ENCODE measurements around the gene PTGR2.
"Not testable (repeated sequence)": the region's sequence is repeated elsewhere in the genome, so short reads cannot be mapped to it uniquely, and the experiment has no call there.

PTGR2 gene

GRCh38 chr14:73833530-73834260 lies 17.9 kb upstream of the PTGR2 start:
- no peak for DNase-seq

DNA sequence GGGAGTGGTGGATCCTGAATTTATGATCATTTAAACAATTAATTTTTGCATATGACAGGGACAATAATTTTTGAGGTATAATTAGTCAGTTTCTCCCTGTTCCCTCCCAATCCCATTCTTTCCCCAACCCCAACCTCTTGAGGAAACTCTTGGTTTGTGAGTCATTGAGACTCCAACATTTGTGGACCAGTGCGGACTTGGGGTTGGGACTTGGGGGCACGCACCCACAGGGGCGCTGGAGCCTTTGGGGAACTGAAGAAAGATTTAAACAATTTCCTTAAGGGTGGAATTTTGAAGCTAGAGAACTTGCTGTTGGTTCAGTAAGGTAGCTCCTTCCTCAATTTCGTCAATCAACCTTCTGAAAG lies 17.4 kb upstream of the PTGR2 start:
- DNase-seq, result no peak

GRCh38 chr14:73838293-73839034 lies 13.2 kb upstream of the PTGR2 start:
- DNase-seq, result not testable (repeated sequence)

DNA sequence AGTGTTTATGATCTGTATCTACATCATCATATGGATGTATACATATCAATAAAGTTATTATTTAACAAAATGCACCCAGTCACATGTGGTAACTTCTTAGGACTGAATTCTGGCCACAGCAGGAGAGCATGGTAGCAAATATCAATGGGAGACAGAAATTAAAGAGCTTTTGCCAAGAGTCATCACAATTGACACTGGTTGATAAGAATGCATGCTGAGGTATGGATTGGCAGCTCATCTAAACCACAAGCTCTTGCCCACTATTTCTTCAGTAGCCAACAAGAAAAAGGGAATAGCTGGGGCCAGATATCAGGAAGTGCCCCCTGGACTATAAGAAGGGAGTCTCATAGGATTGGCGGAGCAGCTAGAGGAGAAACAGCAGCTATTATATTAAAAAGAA lies 9.4 kb upstream of the PTGR2 start:
- DNase-seq, result no peak

- DNase-seq, result no peak
Measured at GRCh38 chr14:73842851-73843250, 8.8 kb upstream of the PTGR2 start.

DNA sequence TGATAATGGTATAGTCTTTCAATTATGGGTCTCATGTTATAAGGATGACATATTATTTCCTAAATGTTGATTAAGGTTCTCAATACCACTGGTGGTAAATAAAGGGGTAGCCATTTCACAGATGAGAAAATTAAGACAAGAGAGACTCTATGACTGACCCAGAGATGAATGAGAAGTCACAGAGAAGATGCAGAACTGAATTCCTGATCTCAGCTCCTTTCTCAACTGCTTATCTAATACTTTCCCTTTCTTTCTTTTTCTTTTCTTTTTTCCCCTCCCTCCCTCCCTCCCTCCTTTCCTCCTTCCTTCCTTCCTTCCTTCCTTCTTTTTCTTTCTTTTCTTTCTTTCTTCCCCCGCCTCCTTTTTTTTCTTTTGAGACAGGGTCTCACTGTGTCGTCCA lies 8.3 kb upstream of the PTGR2 start:
- DNase-seq, result no peak

DNA sequence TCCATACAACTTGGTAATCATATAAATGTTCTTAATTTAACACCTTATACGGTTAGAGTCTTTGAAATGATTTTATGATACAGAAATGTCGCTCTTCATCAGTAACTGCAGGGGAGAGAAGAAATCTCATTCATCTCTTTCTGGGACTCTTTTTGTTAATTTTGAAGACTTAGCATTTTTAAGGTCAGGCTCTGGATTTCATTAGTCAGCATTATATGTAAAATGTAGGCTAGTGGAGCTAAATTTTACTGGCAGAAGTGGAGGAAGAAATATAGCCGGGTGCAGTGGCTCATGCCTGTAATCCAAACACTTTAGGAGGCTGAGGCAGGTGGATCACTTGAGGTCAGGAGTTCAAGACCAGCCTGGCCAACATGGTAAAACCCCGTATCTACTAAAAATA lies 4.7 kb upstream of the PTGR2 start:
- DNase-seq, result no peak

- DNase-seq, result no peak
Measured at GRCh38 chr14:73851000-73851399, 631 bp upstream of the PTGR2 start.

GRCh38 chr14:73859145-73859544 lies 7.5 kb downstream of the PTGR2 start:
- DNase-seq, result no peak

GRCh38 chr14:73861073-73861472 lies 9.4 kb downstream of the PTGR2 start:
- DNase-seq, result no peak

- DNase-seq, result no peak
Measured at GRCh38 chr14:73862480-73862879, 10.8 kb downstream of the PTGR2 start.

DNA sequence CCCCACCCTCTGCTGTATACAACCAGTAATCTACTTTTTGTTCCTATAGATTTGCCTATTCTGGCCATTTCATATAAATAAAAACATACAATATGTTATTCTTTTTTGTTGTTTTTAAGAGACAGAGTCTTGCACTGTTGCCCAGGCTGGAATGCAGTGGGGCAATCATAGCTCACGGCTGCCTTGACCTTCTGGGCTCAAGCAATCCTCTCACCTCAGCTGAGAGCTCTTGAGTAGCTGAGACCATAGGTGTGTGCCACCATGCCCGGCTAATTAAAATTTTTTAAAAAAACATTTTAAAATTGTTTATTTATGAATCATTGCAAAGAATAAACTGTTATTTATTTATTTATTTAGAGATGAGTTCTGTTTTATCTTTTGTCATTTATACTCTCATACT lies 11.6 kb downstream of the PTGR2 start:
- no peak for DNase-seq

DNA sequence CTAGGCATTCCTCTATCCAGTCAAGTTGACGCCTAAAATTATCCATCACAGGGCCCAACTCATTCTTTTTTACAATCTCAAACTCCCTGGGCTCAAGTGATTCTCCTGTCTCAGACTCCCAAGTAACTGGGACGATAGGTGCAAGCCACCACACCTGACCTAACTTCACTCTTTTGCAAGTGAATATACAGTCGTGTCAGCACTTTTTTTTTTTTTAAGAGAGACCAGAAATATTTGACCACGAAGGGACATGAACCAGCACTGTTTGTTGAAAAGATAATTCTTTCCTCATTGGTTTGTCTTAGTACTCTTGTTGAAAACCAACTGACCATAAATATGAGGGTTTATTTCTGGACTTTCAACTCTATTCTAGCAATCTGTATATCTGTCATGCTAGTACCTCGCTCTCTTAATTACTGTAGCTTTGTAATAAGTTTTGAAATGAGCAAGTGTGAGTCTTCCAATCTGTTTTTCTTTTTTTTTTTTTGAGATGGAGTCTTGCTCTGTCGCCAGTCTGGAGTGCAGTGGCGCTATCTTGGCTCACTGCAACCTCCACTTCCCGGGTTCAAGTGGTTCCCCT lies 14.0 kb downstream of the PTGR2 start:
- no peak for DNase-seq

GRCh38 chr14:73869754-73870153 lies 18.1 kb downstream of the PTGR2 start:
- DNase-seq, result not testable (repeated sequence)

DNA sequence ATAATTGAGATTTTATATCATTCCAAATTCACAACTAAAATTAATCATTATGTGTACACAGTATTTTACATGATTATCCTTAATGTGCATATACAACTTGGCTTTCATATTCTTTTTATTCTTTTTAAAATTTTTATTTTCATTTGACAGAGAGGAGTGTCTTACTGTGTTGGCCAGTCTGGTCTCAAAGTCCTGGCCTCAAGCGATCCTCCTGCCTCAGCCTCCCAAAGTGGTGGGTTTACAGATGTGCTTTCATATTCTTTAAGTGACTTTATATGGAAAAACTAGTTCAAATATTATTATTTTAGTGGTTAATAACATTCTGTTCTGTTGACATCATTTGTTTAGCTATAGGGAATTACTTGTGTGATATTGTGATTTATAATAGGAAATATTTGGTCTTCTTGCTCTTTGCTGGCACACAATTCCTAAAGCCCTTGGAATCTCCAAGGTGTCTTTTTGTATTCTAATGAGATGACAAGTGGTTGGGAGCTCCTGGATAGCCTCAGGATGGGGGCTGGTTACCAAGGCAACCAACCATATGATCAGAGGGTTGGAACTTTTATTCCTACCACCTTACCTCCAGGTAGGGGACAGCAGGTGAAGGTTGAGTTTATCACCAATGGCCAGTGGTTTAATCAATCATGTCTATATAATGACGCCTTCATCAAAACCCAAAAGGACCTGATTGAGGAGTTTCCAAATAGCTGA lies 19.0 kb downstream of the PTGR2 start:
- no peak for DNase-seq

DNA sequence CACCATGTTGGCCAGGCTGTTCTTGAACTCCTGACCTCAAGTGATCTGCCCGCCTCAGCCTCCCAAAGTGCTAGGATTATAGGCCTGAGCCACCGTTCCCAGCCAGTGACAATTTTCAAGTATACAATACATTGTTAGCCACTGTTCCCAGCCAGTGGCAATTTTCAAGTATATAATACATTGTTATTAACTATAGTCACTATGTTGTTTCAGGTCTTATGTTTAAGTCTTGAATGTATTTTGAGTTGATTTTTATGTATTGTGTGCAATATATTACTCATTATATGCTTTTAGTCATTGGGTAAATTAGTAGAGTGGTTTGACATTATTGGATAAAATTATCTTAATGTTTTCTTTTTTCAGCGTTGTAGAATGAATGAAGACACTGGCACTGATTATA lies 22.0 kb downstream of the PTGR2 start:
- DNase-seq, result no peak

GRCh38 chr14:73877790-73878189 lies 26.2 kb downstream of the PTGR2 start:
- no peak for DNase-seq

- DNase-seq, result no peak
Measured at GRCh38 chr14:73878436-73878835, 26.8 kb downstream of the PTGR2 start.

DNA sequence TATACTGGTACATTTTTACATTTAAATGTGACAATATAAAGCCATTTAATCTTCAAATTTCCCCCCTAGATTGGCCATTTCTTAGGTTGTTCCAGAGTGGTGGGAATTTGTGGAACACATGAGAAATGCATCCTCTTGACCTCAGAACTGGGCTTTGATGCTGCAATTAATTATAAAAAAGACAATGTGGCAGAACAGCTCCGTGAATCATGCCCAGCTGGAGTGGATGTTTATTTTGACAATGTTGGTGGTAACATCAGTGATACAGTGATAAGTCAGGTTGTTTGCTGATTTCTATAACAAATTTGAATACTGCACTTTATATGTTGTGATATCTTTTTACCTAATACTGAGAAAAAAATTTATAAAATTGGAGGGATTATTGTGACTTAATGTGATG lies 27.4 kb downstream of the PTGR2 start:
- no peak for DNase-seq

DNA sequence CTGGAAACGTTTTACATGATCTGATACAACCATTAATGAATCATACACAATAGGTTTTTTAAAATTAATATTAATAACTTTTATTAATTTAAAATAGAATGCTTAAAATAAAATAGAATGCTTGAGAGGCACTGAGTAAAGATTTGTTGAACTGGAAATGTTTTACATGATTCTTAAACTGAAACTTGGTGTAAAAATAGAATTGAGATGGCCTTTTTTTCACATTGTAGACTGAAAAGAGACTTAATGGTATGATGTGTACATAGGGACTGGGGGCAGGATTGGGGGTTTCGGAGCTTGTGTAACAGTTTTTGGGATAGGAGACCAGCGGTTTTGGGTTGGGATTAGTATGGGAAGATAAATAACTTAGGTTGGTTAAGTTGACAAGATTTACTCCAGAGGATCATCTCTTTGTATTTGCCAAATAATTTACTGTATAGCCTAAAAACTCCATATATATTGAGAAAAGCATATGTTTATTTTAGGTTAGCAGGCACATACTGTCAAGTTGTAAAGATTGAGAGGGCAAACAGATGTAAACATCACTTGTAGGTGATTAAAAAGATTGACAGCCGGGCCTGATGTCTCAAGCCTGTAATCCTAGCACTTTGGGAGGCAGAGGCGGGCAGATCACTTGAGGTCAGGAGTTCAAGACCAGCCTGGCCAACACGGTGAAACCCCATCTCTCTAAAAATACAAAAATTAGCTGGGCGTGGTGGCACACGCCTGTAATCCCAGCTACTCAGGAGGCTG lies 33.0 kb downstream of the PTGR2 start:
- DNase-seq, result no peak

DNA sequence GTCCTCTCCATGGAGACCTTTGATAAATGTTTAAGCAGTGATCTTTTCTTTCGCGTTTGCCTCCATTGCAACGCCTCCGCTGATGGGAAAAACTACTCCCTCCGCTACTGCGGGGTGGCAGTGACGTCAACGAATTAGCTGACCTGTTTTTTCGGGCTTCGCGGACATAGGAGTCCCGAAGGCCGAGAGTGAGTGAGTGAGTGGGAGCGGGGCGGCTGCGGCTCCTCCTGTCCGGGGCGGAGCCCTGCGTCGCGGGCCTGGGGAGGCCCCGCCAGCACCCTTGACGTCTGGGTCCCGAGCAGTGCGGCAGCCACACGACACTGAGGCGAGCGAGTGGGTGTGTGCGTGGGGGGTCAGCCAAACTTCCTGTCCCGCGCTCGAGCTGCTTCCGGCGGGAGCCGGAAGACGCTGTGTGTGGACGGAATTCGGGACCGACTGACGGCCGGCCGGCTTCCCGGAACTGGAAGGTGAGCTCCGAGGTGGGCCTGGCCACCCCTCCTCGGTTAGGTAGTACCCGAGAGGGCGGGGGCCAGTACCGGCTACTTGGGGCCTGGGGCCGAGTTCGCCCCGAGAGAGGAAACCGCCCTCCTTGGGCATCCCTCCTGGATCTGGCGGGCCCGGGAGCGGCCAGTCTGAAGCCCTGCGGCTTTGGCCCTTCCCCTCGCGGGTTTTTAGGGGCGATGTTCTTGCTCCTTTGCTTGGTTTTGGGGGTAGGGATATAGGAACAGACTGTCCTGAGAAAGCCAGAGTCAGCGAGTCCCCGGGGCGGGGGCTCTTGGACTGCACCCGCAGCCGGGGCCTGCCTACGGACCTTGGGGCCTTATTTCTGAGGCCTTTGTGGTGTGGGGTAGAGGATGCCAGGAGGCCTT lies 35.1 kb downstream of the PTGR2 start, which contains the start of gene ZNF410:
Gene ZNF410 (plus strand): TSS at position 411 of the 869 bp plus-strand sequence. CDS start 5,317 bp downstream, outside the sequence.
- DNase-seq, result peak; percentile 90

DNA sequence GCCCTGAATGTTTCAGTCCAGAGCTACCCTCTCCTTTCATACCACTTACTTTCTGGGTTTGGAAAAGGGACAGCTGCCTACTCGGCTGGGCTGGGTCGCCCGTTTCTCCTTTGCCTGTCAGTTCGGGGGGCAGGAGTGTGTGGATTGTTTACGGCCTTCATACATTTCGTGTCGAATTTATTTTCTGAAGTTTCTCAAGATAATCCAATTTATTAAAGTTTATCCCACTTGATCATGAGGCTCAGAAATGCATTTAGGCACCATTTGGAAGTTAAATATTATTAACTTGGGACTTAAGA lies 35.6 kb downstream of the PTGR2 start:
- DNase-seq, result no peak
